Right lobe of liver (tissue), 6 donors: ENCODE measurements around the gene MBP. TPM values are rescaled to one million over a fixed set of nuclear protein-coding genes. Genes with fewer than 3 reads are reported as not detected.
A peak's percentile ranks its signal among the peaks of the same experiment; 100 is the strongest.

Source experiments
- ATAC-seq, 4 donors: fragments of 200-7000 bp; cut with Tn5 transposase; one replicate each; pipeline ENCODE4 v1.9.1; 2020; ENCODE audit warnings: mild to moderate bottlenecking in 4 of 4, moderate library complexity in 4 of 4
- DNase-seq, 3 donors: peaks; one replicate each; pipeline ENCODE4 v3.0.0-alpha.2; 2020
- H3K27ac ChIP-seq, 3 donors: fragments of 200-600 bp; one replicate each; pipeline ENCODE4 v1.8.0; 2022
- H3K27me3 ChIP-seq, 2 donors: fragments of 200-600 bp; one replicate each; pipeline ENCODE4 v1.8.0; 2022
- H3K36me3 ChIP-seq, 4 donors: fragments of 200-600 bp; sonication (generic) in 1 of 4; one replicate each; pipeline versions ENCODE4 v1.5.1 to v1.8.0; 2017 to 2022; ENCODE audit warnings: control low read depth in 1 of 4
- H3K4me1 ChIP-seq, 4 donors: fragments of 200-600 bp; sonication (generic) in 1 of 4; one replicate each; pipeline versions ENCODE4 v1.5.1 to v1.8.0; 2017 to 2022; ENCODE audit warnings: control low read depth in 1 of 4
- H3K4me3 ChIP-seq, 3 donors: fragments of 200-600 bp; one replicate each; pipeline ENCODE4 v1.8.0; 2022
- H3K9me3 ChIP-seq, 4 donors: fragments of 200-600 bp; sonication (generic) in 1 of 4; one replicate each; pipeline versions ENCODE4 v1.5.1 to v1.8.0; 2017 to 2022; ENCODE audit warnings: control low read depth in 1 of 4
- POLR2A ChIP-seq: fragments of 450-650 bp; IDR thresholded peaks from one replicate; pipeline ENCODE4 v1.6.1; 2017; ENCODE audit warnings: antibody characterized with exemption, mild to moderate bottlenecking
- whole genome bisulfite sequencing: methylation state at CpG from one replicate; pipeline ENCODE4 v1.1.6; 2018; ENCODE audit warnings: low coverage, low lambda C conversion rate; ENCODE audit not compliant: insufficient coverage; ENCODE audit errors: missing lambda C conversion rate; 5-methylcytosine and 5-hydroxymethylcytosine counted together
- intact Hi-C, 2 donors: fragments of 100-400 bp; cut with DNase I; formaldehyde crosslinking; loops; one replicate each; pipeline versions ENCODE4 v1.11.2 to v1.14.1; 2022
- total RNA-seq, 6 experiments: library from RNA; depleted of rRNA in 2 of 6; stranded (reverse); fragments of >200 nt in 2 of 6; fragmentation: NEBNext Ultra II Directional in 3 of 6; extraction: Animal tissue kit (Norgen Biotek cat#: 25700) in 3 of 6; gene quantifications; one replicate each; pipeline versions ENCODE4 v1.1.0 to v1.2.4, GENCODE V29; 2016 to 2023
- TF ChIP-seq, protein P1 (sequence below), 4 donors: fragments of 200-600 bp in 3 of 4; fragments of 450-650 bp in 1 of 4; IDR thresholded peaks; one replicate each; pipeline versions ENCODE4 v1.5.1 to v1.8.0; 2016 to 2022; ENCODE audit warnings: antibody characterized with exemption in 4 of 4, mild to moderate bottlenecking in 2 of 4
- donor health status: DM: no; HTN: yes; CAD: no.
- donor health status: DM: no; HTN: no; CAD: no.
- donor health status: DM: no; HTN: no; CAD: no.
- donor health status: DM: no; HTN: yes; CAD: no.
- donor health status: DM: no; HTN: yes; CAD: no.

MBP gene
- total RNA-seq, 6 experiments from 2014 or later, result 24.0 to 40.8 (median 27.6) TPM

DNA sequence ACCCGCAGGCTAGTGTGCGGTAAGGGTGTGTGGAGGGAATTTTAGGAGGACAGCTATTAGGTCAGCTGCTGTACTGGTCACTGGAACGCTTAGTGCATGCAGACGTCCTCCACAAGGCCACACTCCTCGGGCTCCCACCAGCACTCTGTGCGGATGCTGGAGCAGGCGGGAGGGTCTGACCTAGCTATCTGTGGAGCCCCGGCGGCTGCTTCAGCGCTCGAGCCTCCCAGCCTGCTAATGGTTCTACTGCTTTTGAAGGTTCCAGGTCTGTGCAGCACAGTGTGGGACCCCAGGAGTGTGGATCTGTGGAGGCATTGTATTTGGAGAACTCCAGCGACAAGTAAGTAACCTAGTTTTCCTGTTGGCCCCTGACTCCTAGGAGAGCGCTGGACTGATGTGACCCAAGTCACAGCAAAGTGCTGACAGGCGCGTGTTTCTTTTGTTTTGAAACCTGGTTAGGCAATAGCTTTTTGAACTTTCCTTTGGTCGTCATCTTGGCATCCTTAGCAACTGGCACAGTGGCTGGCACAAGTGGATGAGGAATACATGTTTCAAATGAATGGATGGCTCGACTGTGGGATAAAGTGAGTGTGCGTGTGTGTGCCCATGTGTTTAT, 196.8 kb downstream of the MBP start:
- Histone ChIP-seq H3K27me3 (no peaks in the 10 kb centered on the region), H3K4me3 (no peak overlapping the region), H3K36me3 (peaks cover 0 to 19% (median 2%) of the 10 kb centered on the region in 4 donors), H3K27ac (peak overlapping the region in 1 of 3 donors; percentile 53), H3K9me3 (no peaks in the 10 kb centered on the region), H3K4me1 (peaks cover 0 to 17% (median 3%) of the 10 kb centered on the region in 4 donors)
- DNase-seq (peak in 2 of 3 donors; percentile 70 to 75), ATAC-seq (peak; percentile 87 to 96 (median 90))
- intact Hi-C loops, result no loop called here
- 30% methylated on average over 7 of the region's 18 CpGs for WGBS
- TF ChIP-seq POLR2A, result no peak
- TF ChIP-seq, protein P1, sequence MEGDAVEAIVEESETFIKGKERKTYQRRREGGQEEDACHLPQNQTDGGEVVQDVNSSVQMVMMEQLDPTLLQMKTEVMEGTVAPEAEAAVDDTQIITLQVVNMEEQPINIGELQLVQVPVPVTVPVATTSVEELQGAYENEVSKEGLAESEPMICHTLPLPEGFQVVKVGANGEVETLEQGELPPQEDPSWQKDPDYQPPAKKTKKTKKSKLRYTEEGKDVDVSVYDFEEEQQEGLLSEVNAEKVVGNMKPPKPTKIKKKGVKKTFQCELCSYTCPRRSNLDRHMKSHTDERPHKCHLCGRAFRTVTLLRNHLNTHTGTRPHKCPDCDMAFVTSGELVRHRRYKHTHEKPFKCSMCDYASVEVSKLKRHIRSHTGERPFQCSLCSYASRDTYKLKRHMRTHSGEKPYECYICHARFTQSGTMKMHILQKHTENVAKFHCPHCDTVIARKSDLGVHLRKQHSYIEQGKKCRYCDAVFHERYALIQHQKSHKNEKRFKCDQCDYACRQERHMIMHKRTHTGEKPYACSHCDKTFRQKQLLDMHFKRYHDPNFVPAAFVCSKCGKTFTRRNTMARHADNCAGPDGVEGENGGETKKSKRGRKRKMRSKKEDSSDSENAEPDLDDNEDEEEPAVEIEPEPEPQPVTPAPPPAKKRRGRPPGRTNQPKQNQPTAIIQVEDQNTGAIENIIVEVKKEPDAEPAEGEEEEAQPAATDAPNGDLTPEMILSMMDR (IDR thresholded peaks at IDR 0.05), result no peak

DNA sequence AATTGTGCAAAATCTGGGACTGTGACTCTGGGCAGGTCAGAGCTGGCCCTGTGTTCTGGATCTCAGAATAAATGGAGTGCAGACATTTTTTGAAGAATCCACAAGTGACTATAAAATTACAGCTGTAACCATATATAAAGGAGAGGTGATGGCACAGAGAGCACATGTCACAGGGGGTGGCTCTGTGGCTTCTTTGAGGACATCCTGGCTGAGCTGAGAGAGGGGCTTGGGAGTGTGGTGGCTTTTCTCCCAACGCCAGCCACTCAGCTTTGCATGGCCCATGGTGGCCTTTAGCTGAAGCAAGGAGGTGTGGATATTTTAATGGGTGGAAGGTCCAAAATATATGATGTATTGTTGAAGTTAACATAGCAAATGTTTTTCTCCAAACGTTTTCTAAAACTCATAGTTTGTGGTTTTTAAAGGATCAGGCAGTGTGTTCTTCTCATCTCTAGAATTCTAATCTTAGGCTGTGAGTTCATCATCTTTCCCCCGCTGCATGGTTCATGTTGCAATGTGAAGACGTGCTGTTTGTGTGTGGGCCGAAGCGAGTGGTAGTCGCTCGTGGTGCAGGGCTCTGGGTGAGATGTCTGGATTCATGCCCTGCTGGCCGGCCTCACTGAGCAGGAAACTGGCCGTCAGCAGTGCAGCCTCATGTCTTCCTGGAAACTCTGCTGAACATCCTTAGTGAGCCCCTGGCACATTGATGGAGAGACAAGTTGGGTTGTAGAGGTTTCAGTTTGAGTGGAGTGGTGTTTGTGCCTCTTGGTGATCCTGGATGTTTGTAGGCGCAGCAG, 200.4 kb downstream of the MBP start:
- DNase-seq (no peak), ATAC-seq (peak; percentile 28 to 63 (median 46))
- no peaks in the 10 kb centered on the region for H3K9me3 ChIP-seq
- H3K27me3 ChIP-seq, result no peaks in the 10 kb centered on the region
- no peak overlapping the region for H3K4me3 ChIP-seq
- H3K4me1 ChIP-seq, result peaks cover 0 to 17% (median 3%) of the 10 kb centered on the region in 4 donors
- WGBS, result 85% methylated on average over 2 of the region's 11 CpGs
- no peak overlapping the region for H3K27ac ChIP-seq
- intact Hi-C loops, result no loop called here
- peaks cover 0 to 17% (median 6%) of the 10 kb centered on the region in 4 donors for H3K36me3 ChIP-seq
- TF ChIP-seq, protein P1 (IDR thresholded peaks at IDR 0.05), result no peak
- TF ChIP-seq POLR2A, result no peak

DNA sequence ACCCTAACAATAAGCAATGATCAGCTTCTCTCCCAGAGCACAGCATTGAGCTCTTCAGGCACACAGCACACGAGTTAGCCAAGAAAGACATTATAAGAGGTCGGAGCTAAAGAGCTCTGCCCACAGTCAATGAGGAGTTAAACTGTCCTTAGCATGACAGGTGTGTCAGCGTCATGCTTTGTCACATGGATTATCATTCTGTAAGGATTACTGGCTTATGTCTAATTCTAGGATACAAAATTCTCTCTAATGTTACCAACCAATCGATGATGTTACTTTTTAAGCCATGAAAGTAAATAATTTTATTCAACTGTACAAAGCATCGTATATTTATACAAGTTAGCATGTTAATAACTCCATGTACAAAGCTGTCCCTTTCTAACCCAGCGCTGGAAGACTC, 201.4 kb downstream of the MBP start:
- H3K9me3 ChIP-seq, result no peaks in the 10 kb centered on the region
- ATAC-seq (no peak), DNase-seq (no peak)
- H3K27ac ChIP-seq, result no peak overlapping the region
- peaks cover 0 to 18% (median 6%) of the 10 kb centered on the region in 4 donors for H3K36me3 ChIP-seq
- TF ChIP-seq POLR2A, result no peak
- TF ChIP-seq, protein P1 (IDR thresholded peaks at IDR 0.05), result no peak
- H3K4me1 ChIP-seq, result peaks cover 0 to 14% (median 3%) of the 10 kb centered on the region in 4 donors
- H3K4me3 ChIP-seq, result no peak overlapping the region
- intact Hi-C loops, result no loop called here
- H3K27me3 ChIP-seq, result no peaks in the 10 kb centered on the region
- WGBS, result 85% methylated on average over 6 of the region's 6 CpGs

Other genes starting within 250 kb of the MBP start
- gene GALR1, start 117.1 kb upstream of the MBP start, total RNA-seq, result under 1 TPM in 1 of 6 experiments, not detected in 5; 0.05 TPM